Islet of Langerhans (tissue), 1 donor: Measurements from ENCODE around the gene DPP7.
"Not testable (repeated sequence)": the region's sequence is repeated elsewhere in the genome, so short reads cannot be mapped to it uniquely, and the experiment has no call there.

Source experiments
- FAIRE-seq: peaks from one replicate; lab custom pipeline; 2011; peaks lifted over from hg19 to GRCh38; lab: Jason Lieb, UNC

The DPP7 gene

GRCh38 chr9:137128862-137129455 lies 14.4 kb upstream of the DPP7 start:
- FAIRE-seq: no peak

- FAIRE-seq: no peak
These were observed 13.8 kb upstream of the DPP7 start for GRCh38 chr9:137128158-137128861.

- FAIRE-seq: no peak
These were observed 13.0 kb upstream of the DPP7 start for GRCh38 chr9:137127301-137128157.

DNA sequence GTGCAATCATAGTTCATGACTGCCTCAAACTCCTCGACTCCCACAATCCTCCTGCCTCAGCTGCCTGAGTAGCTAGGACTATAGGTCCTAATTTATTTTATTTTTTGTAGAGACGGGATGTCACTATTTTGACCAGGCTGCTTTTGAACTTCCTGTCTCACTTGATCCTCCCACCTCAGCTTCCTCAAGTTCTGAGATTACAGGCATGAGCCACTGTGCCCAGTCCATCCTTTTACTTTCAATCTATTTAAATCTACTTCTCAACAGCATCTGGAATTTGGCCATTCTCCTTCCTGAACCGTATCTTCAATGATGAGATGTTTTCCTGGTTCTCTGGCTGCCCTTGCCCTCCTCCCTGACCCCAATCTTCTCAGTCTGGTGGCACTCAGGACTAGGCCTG lies 12.3 kb upstream of the DPP7 start:
- no peak for FAIRE-seq

GRCh38 chr9:137123952-137124462 lies 9.5 kb upstream of the DPP7 start:
- not testable (repeated sequence) for FAIRE-seq

DNA sequence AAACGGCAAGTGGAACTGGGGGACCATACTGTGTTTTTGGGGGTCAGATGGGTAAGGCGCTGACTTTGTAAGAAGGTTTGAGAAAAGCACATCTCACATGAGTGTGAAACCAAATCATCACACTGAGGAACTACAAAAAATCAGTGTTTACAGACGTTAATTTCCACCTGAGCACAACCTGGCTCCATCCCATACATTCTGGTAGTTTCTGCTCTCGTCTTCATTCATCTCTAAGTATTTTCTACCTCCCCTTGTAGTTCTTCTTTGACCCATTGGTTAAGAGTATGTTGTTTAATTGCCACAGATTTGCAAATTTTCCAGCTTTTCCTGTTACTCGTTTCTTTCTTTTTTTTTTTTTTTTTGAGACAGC lies 8.9 kb upstream of the DPP7 start:
- no peak for FAIRE-seq

DNA sequence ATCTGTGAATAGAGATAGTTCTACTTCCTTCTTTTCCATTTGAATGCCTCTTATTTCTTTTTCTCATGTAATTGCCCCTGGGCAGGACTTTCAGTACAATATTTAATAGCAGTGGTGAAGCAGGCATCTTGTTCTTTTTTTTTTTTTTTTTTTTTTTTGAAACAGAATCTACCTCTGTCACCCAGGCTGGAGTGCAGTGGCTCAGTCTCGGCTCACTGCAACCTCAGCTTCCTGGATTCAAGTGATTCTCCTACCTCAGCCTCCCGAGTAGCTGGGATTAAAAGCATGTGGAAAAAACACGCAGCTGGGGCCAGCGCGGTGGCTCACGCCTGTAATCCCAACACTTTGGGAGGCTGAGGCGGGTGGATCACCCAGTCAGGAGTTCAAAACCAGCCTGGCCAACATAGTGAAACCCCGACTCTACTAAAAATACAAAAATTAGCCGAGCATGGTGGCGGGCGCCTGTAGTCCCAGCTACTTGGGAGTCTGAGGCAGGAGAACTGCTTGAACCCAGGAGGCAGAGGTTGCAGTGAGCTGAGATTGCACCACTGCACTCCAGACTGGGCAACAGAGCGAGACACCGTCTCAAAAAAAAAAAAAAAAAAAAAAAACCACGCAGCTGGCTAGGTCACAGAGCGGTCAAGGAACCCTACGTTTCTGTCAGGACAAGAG lies 8.4 kb upstream of the DPP7 start:
- FAIRE-seq: not testable (repeated sequence)

DNA sequence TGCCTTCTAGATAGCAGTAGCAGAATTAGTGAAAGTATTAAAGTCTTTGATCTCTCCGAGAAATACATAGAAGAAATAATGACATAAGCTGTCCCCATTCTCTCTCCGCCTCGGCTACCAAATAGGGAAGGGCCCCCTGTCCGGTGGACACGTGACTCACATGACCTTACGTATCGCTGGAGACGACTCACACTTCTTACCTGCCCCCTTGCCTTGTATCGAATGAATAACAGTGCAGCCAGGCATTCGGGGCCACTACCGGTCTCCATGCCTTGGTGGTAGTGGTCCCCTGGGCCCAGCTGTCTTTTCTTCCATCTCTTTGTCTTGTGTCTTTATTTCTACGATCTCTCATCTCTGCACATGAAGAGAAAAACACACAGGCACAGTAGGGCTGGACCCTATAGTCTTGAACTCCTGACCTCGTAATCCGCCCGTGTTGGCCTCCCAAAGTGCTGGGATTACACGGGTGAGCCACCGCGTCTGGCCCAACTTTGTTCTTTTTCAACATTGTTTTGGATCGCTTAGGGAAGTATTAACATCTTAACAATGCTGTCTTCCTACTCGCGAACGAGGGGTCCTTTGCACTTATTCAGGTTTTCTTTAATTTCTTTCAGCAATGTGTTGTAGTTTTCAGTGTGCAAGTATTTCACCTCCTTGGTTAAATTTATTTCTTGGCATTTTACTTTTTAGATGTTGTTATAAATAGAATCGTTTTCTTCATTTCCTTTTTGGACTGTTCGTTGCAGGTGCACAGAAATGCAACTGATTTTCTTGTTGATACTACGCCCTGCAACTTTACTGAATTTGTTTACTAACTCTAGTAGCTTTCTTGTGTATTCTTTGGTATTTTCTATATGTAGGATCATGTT lies 7.6 kb upstream of the DPP7 start:
- FAIRE-seq: not testable (repeated sequence)

- not testable (repeated sequence) for FAIRE-seq
These were observed 3.6 kb upstream of the DPP7 start for GRCh38 chr9:137118092-137118603.

- FAIRE-seq: no peak
These were observed 2.8 kb upstream of the DPP7 start for GRCh38 chr9:137117269-137117731.

DNA sequence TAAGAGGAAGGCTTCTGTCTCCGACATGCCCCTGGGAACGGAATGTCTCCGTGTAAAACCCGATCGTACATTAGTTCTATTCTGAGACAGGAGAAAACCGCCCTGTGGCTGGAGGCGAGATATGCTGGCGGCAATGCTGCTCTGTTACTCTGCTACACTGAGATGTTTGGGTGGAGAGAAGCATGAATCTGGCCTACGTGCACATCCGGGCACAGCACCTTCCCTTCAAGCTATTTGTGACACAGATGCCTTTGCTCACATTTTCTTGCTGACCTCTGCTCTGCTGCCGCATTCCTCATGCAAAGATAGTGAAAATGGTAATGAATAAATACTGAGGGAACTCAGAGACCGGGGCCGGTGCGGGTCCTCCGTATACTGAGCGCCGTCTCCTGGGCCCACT lies 2.2 kb upstream of the DPP7 start:
- no peak for FAIRE-seq

DNA sequence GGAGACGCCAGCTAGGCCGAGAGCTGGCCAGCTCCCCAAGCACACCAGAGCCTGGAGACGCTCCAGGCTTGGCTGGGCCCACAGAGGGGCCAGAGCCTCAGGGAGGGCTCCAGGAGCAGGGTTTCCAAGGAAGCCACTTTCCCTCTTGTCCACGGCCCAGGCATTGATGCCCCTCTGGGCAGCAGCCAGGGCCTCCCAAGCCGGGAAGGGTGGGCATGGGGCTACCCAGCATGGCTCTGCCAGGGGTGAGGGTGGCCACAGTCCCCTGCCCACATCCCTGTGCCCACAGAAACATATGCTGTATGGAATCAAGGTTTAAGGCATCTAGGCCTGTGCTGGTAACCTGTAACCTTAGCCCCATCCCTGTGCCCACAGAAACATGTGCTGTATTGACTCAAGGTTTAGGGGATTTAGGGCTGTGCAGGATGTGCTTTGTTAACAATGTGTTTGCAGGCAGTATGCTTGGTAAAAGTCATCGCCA lies 1.5 kb upstream of the DPP7 start:
- FAIRE-seq: no peak

DNA sequence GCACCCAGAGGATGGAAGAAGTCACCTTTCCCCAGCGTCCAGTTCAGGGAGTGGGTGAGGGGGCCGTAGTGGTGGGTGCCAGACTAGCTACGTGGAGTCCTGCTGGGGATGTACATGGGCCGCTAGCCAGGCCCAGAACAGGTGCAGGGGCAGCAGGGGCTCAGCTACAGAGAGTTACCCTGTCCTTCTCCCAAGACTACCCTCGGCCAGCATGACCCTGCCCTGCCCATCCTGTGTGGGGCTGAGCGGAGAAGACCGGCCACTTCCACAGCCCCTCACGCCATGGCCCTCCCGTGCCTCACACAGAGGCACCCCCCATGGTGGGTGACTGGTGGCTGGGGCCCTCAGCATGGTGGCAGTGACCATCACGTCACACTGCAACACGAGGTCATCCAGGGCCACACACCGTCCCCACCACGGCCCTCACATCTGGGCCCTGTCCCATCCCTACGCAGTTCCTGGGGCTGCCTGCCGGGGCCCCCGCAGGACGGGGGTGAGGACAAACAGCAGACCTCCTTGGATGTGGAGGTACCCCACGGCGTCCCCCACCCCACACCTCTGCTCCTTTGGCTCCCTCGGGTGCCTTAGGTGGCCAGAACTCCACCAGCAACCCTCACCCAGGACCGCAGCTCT lies 977 bp upstream of the DPP7 start:
- FAIRE-seq: no peak

- FAIRE-seq: no peak
These were observed 317 bp downstream of the DPP7 start for GRCh38 chr9:137114220-137114612.

- no peak for FAIRE-seq
These were observed 961 bp downstream of the DPP7 start for GRCh38 chr9:137113385-137114159.

GRCh38 chr9:137112564-137113384 lies 1.8 kb downstream of the DPP7 start:
- no peak for FAIRE-seq

GRCh38 chr9:137111788-137112563 lies 2.6 kb downstream of the DPP7 start:
- FAIRE-seq: no peak
